ENCODE data around the gene OPN4.

OPN4 gene

GRCh38 chr10:86659161-86659691 is 4.9 kb downstream of the OPN4 start:
- Mint-ChIP-seq H3K27me3 (no peaks in the 10 kb centered on the region), H3K9me3 (no peaks in the 10 kb centered on the region), H3K36me3 (ENCODE audit: insufficient read depth) (peaks cover 2% of the 10 kb centered on the region), H3K4me1 (no peaks in the 10 kb centered on the region), H3K4me3 (no peak overlapping the region), H3K27ac (ENCODE audit: low read depth) (no peak overlapping the region)
- ATAC-seq (replicated peaks; ENCODE audit: extremely low read depth, poor library complexity, severe bottlenecking), result no peak
- no peak for DNase-seq (ENCODE audit: low spot score in 2 of 2)

GRCh38 chr10:86659721-86660453 is 5.5 kb downstream of the OPN4 start:
- Mint-ChIP-seq H3K27me3 (no peaks in the 10 kb centered on the region), H3K4me1 (no peaks in the 10 kb centered on the region), H3K9me3 (no peaks in the 10 kb centered on the region), H3K27ac (ENCODE audit: low read depth) (no peak overlapping the region), H3K36me3 (ENCODE audit: insufficient read depth) (peaks cover 2% of the 10 kb centered on the region), H3K4me3 (no peak overlapping the region)
- DNase-seq (ENCODE audit: low spot score in 2 of 2) (no peak), ATAC-seq (replicated peaks; ENCODE audit: extremely low read depth, poor library complexity, severe bottlenecking) (no peak)

GRCh38 chr10:86661161-86662025 is 7.0 kb downstream of the OPN4 start:
- no peak for DNase-seq (ENCODE audit: low spot score in 2 of 2)
- H3K9me3 Mint-ChIP-seq, result no peaks in the 10 kb centered on the region
- ATAC-seq (replicated peaks; ENCODE audit: extremely low read depth, poor library complexity, severe bottlenecking), result no peak

GRCh38 chr10:86662186-86663045 is 8.1 kb downstream of the OPN4 start:
- H3K4me1 Mint-ChIP-seq, result no peaks in the 10 kb centered on the region
- no peak overlapping the region for H3K27ac Mint-ChIP-seq (ENCODE audit: low read depth)
- no peaks in the 10 kb centered on the region for H3K27me3 Mint-ChIP-seq
- no peak for ATAC-seq (replicated peaks; ENCODE audit: extremely low read depth, poor library complexity, severe bottlenecking)
- H3K4me3 Mint-ChIP-seq, result no peak overlapping the region
- no peak for DNase-seq (ENCODE audit: low spot score in 2 of 2)
- no peaks in the 10 kb centered on the region for H3K9me3 Mint-ChIP-seq
- H3K36me3 Mint-ChIP-seq (ENCODE audit: insufficient read depth), result peaks cover 2% of the 10 kb centered on the region

More at GRCh38 chr10:86661161-86662025, 7.0 kb downstream of the OPN4 start:
- H3K4me3 Mint-ChIP-seq, result no peak overlapping the region
- H3K36me3 Mint-ChIP-seq (ENCODE audit: insufficient read depth), result peaks cover 2% of the 10 kb centered on the region
- H3K4me1 Mint-ChIP-seq, result no peaks in the 10 kb centered on the region
- H3K27me3 Mint-ChIP-seq, result no peaks in the 10 kb centered on the region
- no peak overlapping the region for H3K27ac Mint-ChIP-seq (ENCODE audit: low read depth)

- no peak overlapping the region for H3K4me3 Mint-ChIP-seq
- H3K36me3 Mint-ChIP-seq (ENCODE audit: insufficient read depth), result peaks cover 2% of the 10 kb centered on the region
- no peaks in the 10 kb centered on the region for H3K4me1 Mint-ChIP-seq
- no peak for ATAC-seq (replicated peaks; ENCODE audit: extremely low read depth, poor library complexity, severe bottlenecking)
- no peak overlapping the region for H3K27ac Mint-ChIP-seq (ENCODE audit: low read depth)
- H3K27me3 Mint-ChIP-seq, result no peaks in the 10 kb centered on the region
- DNase-seq (ENCODE audit: low spot score in 2 of 2), result no peak
- no peaks in the 10 kb centered on the region for H3K9me3 Mint-ChIP-seq
These were observed 8.6 kb downstream of the OPN4 start for GRCh38 chr10:86663046-86663345.

- Mint-ChIP-seq H3K9me3 (no peaks in the 10 kb centered on the region), H3K27me3 (no peaks in the 10 kb centered on the region), H3K4me1 (no peaks in the 10 kb centered on the region), H3K36me3 (ENCODE audit: insufficient read depth) (peaks cover 3% of the 10 kb centered on the region), H3K4me3 (no peak overlapping the region), H3K27ac (ENCODE audit: low read depth) (no peak overlapping the region)
- DNase-seq (ENCODE audit: low spot score in 2 of 2) (no peak), ATAC-seq (replicated peaks; ENCODE audit: extremely low read depth, poor library complexity, severe bottlenecking) (no peak)
These were observed 9.4 kb downstream of the OPN4 start for GRCh38 chr10:86663576-86664339.

- ATAC-seq (replicated peaks; ENCODE audit: extremely low read depth, poor library complexity, severe bottlenecking), result no peak
- no peak overlapping the region for H3K27ac Mint-ChIP-seq (ENCODE audit: low read depth)
- no peak overlapping the region for H3K4me3 Mint-ChIP-seq
- no peak for DNase-seq (ENCODE audit: low spot score in 2 of 2)
- peaks cover 3% of the 10 kb centered on the region for H3K36me3 Mint-ChIP-seq (ENCODE audit: insufficient read depth)
- H3K27me3 Mint-ChIP-seq, result no peaks in the 10 kb centered on the region
- no peaks in the 10 kb centered on the region for H3K4me1 Mint-ChIP-seq
- no peaks in the 10 kb centered on the region for H3K9me3 Mint-ChIP-seq
These were observed 10.2 kb downstream of the OPN4 start for GRCh38 chr10:86664341-86665217.

- DNase-seq (ENCODE audit: low spot score in 2 of 2) (no peak), ATAC-seq (replicated peaks; ENCODE audit: extremely low read depth, poor library complexity, severe bottlenecking) (no peak)
- Mint-ChIP-seq H3K27me3 (no peaks in the 10 kb centered on the region), H3K9me3 (no peaks in the 10 kb centered on the region), H3K4me1 (no peaks in the 10 kb centered on the region), H3K27ac (ENCODE audit: low read depth) (no peak overlapping the region), H3K4me3 (no peak overlapping the region), H3K36me3 (ENCODE audit: insufficient read depth) (peaks cover 3% of the 10 kb centered on the region)
These were observed 10.9 kb downstream of the OPN4 start for GRCh38 chr10:86665218-86665607.

GRCh38 chr10:86665868-86666267 is 11.5 kb downstream of the OPN4 start:
- Mint-ChIP-seq H3K27ac (ENCODE audit: low read depth) (no peak overlapping the region), H3K4me3 (no peak overlapping the region), H3K4me1 (no peaks in the 10 kb centered on the region), H3K27me3 (no peaks in the 10 kb centered on the region), H3K36me3 (ENCODE audit: insufficient read depth) (peaks cover 4% of the 10 kb centered on the region), H3K9me3 (no peaks in the 10 kb centered on the region)
- ATAC-seq (replicated peaks; ENCODE audit: extremely low read depth, poor library complexity, severe bottlenecking), result no peak
- DNase-seq (ENCODE audit: low spot score in 2 of 2), result no peak

GRCh38 chr10:86666538-86666937 is 12.2 kb downstream of the OPN4 start:
- DNase-seq (ENCODE audit: low spot score in 2 of 2) (no peak), ATAC-seq (replicated peaks; ENCODE audit: extremely low read depth, poor library complexity, severe bottlenecking) (no peak)
- H3K27ac Mint-ChIP-seq (ENCODE audit: low read depth), result no peak overlapping the region
- no peak overlapping the region for H3K4me3 Mint-ChIP-seq
- H3K9me3 Mint-ChIP-seq, result no peaks in the 10 kb centered on the region
- H3K36me3 Mint-ChIP-seq (ENCODE audit: insufficient read depth), result peaks cover 4% of the 10 kb centered on the region
- no peaks in the 10 kb centered on the region for H3K27me3 Mint-ChIP-seq
- no peaks in the 10 kb centered on the region for H3K4me1 Mint-ChIP-seq

- Mint-ChIP-seq H3K27me3 (no peaks in the 10 kb centered on the region), H3K4me3 (no peak overlapping the region), H3K4me1 (no peaks in the 10 kb centered on the region), H3K36me3 (ENCODE audit: insufficient read depth) (peaks cover 2% of the 10 kb centered on the region), H3K9me3 (no peaks in the 10 kb centered on the region), H3K27ac (ENCODE audit: low read depth) (no peak overlapping the region)
- no peak for DNase-seq (ENCODE audit: low spot score in 2 of 2)
- no peak for ATAC-seq (replicated peaks; ENCODE audit: extremely low read depth, poor library complexity, severe bottlenecking)
These were observed 13.3 kb downstream of the OPN4 start for GRCh38 chr10:86667421-86668181.

Measured in central memory CD8-positive, alpha-beta T cell (primary cell).